Measurements from ENCODE around the gene SORCS2. TPM values are rescaled to one million over a fixed set of nuclear protein-coding genes. Genes with fewer than 3 reads are reported as not detected.

SORCS2 gene
- total RNA-seq, 2 donors from 2014 or later = 1.5 to 1.7 TPM

DNA sequence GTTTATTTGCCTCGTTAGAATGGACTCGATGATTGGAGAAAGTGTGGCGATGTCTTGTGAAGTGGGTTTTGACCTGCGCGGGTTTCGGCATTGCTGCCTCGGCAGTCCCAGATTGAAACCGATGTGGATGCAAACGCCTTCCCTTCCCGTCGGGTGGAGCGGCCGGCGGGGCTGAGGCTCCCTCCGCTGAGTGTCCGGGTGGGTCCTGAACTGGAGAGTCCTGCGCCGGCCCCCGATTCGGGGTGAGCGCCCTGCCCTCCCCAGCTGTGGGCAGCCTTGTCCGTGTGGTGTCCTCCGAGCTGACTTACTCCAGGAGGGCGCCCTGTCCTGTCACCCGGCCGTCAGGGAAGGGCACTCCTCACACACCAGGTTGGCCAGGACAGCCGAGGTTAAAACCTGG is 317.7 kb downstream of the SORCS2 start:
- Histone ChIP-seq H3K4me3 (no peak overlapping the region), H3K9me3 (no peaks in the 10 kb centered on the region), H3K27me3 (no peaks in the 10 kb centered on the region), H3K27ac (no peak overlapping the region), H3K4me1 (no peaks in the 10 kb centered on the region), H3K36me3 (no peaks in the 10 kb centered on the region)
- TF ChIP-seq CTCF (IDR thresholded peaks at IDR 0.05) = no peak
- DNase-seq (ENCODE audit: low spot score) = no peak

DNA sequence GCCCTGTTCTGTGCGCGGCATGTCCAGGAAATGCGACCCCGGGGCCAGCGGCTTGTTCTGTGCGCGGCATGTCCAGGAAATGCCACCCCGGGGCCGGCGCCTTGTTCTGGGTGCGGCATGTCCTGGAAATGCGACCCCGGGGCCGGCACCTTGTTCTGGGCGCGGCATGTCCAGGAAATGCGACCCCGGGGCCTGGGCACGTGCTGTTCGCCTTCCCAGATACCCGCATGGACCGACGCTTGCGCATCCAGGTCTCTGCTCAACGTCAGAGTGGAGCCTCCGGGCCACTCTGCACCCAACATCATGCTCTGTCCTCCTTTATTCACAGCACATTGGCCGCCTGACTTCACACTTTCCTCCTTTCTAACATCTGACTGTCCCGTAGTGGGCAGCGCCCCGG is 318.2 kb downstream of the SORCS2 start:
- Histone ChIP-seq H3K36me3 (no peaks in the 10 kb centered on the region), H3K9me3 (no peaks in the 10 kb centered on the region)
- TF ChIP-seq CTCF (IDR thresholded peaks at IDR 0.05) = no peak

DNA sequence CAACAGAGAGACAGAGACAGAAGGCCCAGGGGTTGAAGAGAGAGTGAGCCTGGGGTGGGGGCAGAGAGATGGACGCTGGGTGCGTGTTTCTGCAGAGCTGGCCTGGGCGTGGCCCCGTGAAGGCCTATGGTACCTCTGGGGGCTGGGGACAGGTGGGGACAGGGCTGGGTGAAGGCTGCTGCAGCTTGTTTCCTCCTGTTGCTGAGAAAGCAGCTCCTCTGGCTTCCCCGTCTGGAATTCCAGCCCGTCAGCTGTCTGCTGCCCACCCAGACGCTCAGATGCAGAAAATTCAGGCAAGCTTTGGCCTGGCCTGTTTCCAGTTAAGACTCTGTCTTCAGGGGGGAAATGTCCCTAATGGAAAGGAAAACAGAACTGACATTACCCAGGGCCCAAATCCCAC is 319.2 kb downstream of the SORCS2 start:
- no peaks in the 10 kb centered on the region for H3K36me3 ChIP-seq
- no peaks in the 10 kb centered on the region for H3K27me3 ChIP-seq
- H3K4me3 ChIP-seq = no peak overlapping the region
- peaks cover 0 to 3% of the 10 kb centered on the region in 2 donors for H3K4me1 ChIP-seq
- H3K27ac ChIP-seq = no peak overlapping the region
- TF ChIP-seq CTCF (IDR thresholded peaks at IDR 0.05) = no peak
- no peaks in the 10 kb centered on the region for H3K9me3 ChIP-seq
- no peak for DNase-seq (ENCODE audit: low spot score)

More for the DNA sequence above, 318.2 kb downstream of the SORCS2 start:
- Histone ChIP-seq H3K4me1 (no peaks in the 10 kb centered on the region), H3K27ac (no peak overlapping the region), H3K4me3 (no peak overlapping the region), H3K27me3 (no peaks in the 10 kb centered on the region)
- no peak for DNase-seq (ENCODE audit: low spot score)

GRCh38 chr4:7512428-7512827 is 320.1 kb downstream of the SORCS2 start:
- no peak for DNase-seq (ENCODE audit: low spot score)
- Histone ChIP-seq H3K36me3 (no peaks in the 10 kb centered on the region), H3K9me3 (no peaks in the 10 kb centered on the region), H3K27ac (no peak overlapping the region), H3K4me3 (no peak overlapping the region), H3K27me3 (no peaks in the 10 kb centered on the region), H3K4me1 (peaks cover 0 to 12% of the 10 kb centered on the region in 2 donors)
- no peak for TF ChIP-seq CTCF (IDR thresholded peaks at IDR 0.05)

GRCh38 chr4:7512946-7513345 is 320.6 kb downstream of the SORCS2 start:
- Histone ChIP-seq H3K9me3 (no peaks in the 10 kb centered on the region), H3K27me3 (no peaks in the 10 kb centered on the region), H3K4me3 (no peak overlapping the region), H3K27ac (no peak overlapping the region), H3K36me3 (no peaks in the 10 kb centered on the region), H3K4me1 (peaks cover 0 to 15% of the 10 kb centered on the region in 2 donors)
- no peak for TF ChIP-seq CTCF (IDR thresholded peaks at IDR 0.05)
- no peak for DNase-seq (ENCODE audit: low spot score)

GRCh38 chr4:7513671-7514070 is 321.3 kb downstream of the SORCS2 start:
- Histone ChIP-seq H3K9me3 (no peaks in the 10 kb centered on the region), H3K36me3 (no peaks in the 10 kb centered on the region), H3K27ac (no peak overlapping the region), H3K4me1 (peaks cover 0 to 22% of the 10 kb centered on the region in 2 donors), H3K4me3 (no peak overlapping the region), H3K27me3 (no peaks in the 10 kb centered on the region)
- no peak for DNase-seq (ENCODE audit: low spot score)
- TF ChIP-seq CTCF (IDR thresholded peaks at IDR 0.05) = no peak
